GM23338 (cell line): ENCODE measurements around the gene BCL2. TPM values are rescaled to one million over a fixed set of nuclear protein-coding genes. Genes with fewer than 3 reads are reported as not detected.

Experiments used
- ATAC-seq: fragments of 200-7000 bp; cut with Tn5 transposase; 3 replicates; pipeline ENCODE4 v1.9.1; 2020
- DNase-seq: peaks from one replicate; pipeline ENCODE4 v3.0.0-alpha.2; 2015; ENCODE audit warnings: low spot score
- H2AFZ ChIP-seq: fragments of 200-600 bp; sonication (generic); 2 replicates; pipeline ENCODE4 v1.8.0; 2016; ENCODE audit warnings: antibody characterized with exemption, mild to moderate bottlenecking, moderate library complexity
- H3F3A ChIP-seq: fragments of 200-600 bp; sonication (generic); replicated peaks from 2 replicates; pipeline ENCODE4 v1.8.0; 2017; ENCODE audit warnings: antibody characterized with exemption, mixed run types, low read depth
- H3K27ac ChIP-seq: fragments of 200-600 bp; sonication (generic); 2 replicates; pipeline ENCODE4 v1.6.1; 2016; ENCODE audit warnings: low read depth
- H3K27me3 ChIP-seq: fragments of 200-600 bp; sonication (generic); 2 replicates; pipeline ENCODE4 v1.8.0; 2016; ENCODE audit warnings: mild to moderate bottlenecking, mixed run types, moderate library complexity; ENCODE audit not compliant: insufficient read depth
- H3K36me3 ChIP-seq: fragments of 200-600 bp; sonication (generic); 2 replicates; pipeline ENCODE4 v1.8.0; 2016; ENCODE audit warnings: mild to moderate bottlenecking; ENCODE audit not compliant: insufficient read depth
- H3K4me1 ChIP-seq: fragments of 200-600 bp; sonication (generic); 2 replicates; pipeline ENCODE4 v1.8.0; 2016; ENCODE audit warnings: mild to moderate bottlenecking, moderate library complexity; ENCODE audit not compliant: insufficient read depth
- H3K4me2 ChIP-seq: fragments of 200-600 bp; sonication (generic); 2 replicates; pipeline ENCODE4 v1.7.1; 2017; ENCODE audit warnings: mixed run types
- H3K4me3 ChIP-seq: fragments of 200-600 bp; sonication (generic); 2 replicates; pipeline ENCODE4 v1.6.1; 2016; ENCODE audit warnings: mixed run types
- H3K79me2 ChIP-seq: fragments of 200-600 bp; sonication (generic); replicated peaks from 2 replicates; pipeline ENCODE4 v1.8.0; 2017; ENCODE audit warnings: mild to moderate bottlenecking; ENCODE audit not compliant: insufficient read depth
- H3K9me2 ChIP-seq: fragments of 200-600 bp; sonication (generic); 2 replicates; pipeline ENCODE4 v1.8.0; 2017; ENCODE audit not compliant: insufficient read depth
- H4K20me1 ChIP-seq: fragments of 200-600 bp; sonication (generic); replicated peaks from 2 replicates; pipeline ENCODE4 v1.8.0; 2017; ENCODE audit warnings: mild to moderate bottlenecking; ENCODE audit not compliant: insufficient read depth
- H3K27ac Mint-ChIP-seq: 2 replicates; pipeline ENCODE4 v1.8.0; 2020; ENCODE audit warnings: inconsistent platforms, mild to moderate bottlenecking, moderate library complexity, mixed read lengths
- H3K27me3 Mint-ChIP-seq: 3 replicates; pipeline ENCODE4 v1.8.0; 2022; ENCODE audit warnings: low read depth, mild to moderate bottlenecking, moderate library complexity, mixed read lengths, inconsistent platforms; ENCODE audit not compliant: insufficient read depth, poor library complexity
- H3K36me3 Mint-ChIP-seq: 3 replicates; pipeline ENCODE4 v1.8.0; 2021; ENCODE audit warnings: low read depth, mild to moderate bottlenecking, inconsistent platforms, moderate library complexity, mixed read lengths
- H3K4me1 Mint-ChIP-seq: 3 replicates; pipeline ENCODE4 v1.8.0; 2020; ENCODE audit warnings: mild to moderate bottlenecking, inconsistent platforms, mixed read lengths
- H3K4me3 Mint-ChIP-seq: 3 replicates; pipeline ENCODE4 v1.8.0; 2021; ENCODE audit warnings: moderate library complexity, mild to moderate bottlenecking, inconsistent platforms, mixed read lengths
- H3K9me3 Mint-ChIP-seq: 3 replicates; pipeline ENCODE4 v1.8.0; 2020; ENCODE audit warnings: moderate library complexity, mild to moderate bottlenecking, inconsistent platforms, mixed read lengths
- CREB1 ChIP-seq: fragments of 250-450 bp; sonication (Bioruptor Pico); IDR thresholded peaks from 2 replicates; pipeline ENCODE4 v1.5.0; 2020; ENCODE audit warnings: low read depth, mild to moderate bottlenecking, moderate library complexity
- ETS1 ChIP-seq: IDR thresholded peaks from 2 replicates; pipeline ENCODE4 v1.6.1; 2016; ENCODE audit warnings: antibody characterized with exemption
- EZH2 ChIP-seq: fragments of 200-600 bp; sonication (generic); IDR thresholded peaks from one replicate; pipeline ENCODE4 v1.8.0; 2017; ENCODE audit warnings: antibody characterized with exemption, mild to moderate bottlenecking, low read depth; ENCODE audit not compliant: unreplicated experiment
- EZH2phosphoT487 ChIP-seq: fragments of 200-600 bp; sonication (generic); IDR thresholded peaks from one replicate; pipeline ENCODE4 v1.8.1; 2018; ENCODE audit warnings: antibody characterized with exemption; ENCODE audit not compliant: unreplicated experiment
- JUNB ChIP-seq: IDR thresholded peaks from one replicate; pipeline ENCODE4 v1.6.1; 2016; ENCODE audit warnings: antibody characterized with exemption; ENCODE audit not compliant: unreplicated experiment
- REST ChIP-seq: IDR thresholded peaks from one replicate; pipeline ENCODE4 v1.6.1; 2018; ENCODE audit warnings: antibody characterized with exemption; ENCODE audit not compliant: unreplicated experiment
- STAT1 ChIP-seq: IDR thresholded peaks from one replicate; pipeline ENCODE4 v1.6.1; 2016; ENCODE audit warnings: antibody characterized with exemption; ENCODE audit not compliant: unreplicated experiment
- ZNF114 ChIP-seq: fragments of 250-450 bp; sonication (Bioruptor Pico); IDR thresholded peaks from 2 replicates; pipeline ENCODE4 v1.5.0; 2020; ENCODE audit warnings: mild to moderate bottlenecking, moderate library complexity
- polyA plus RNA-seq: library from polyadenylated mRNA; unstranded; fragments of >200 nt; fragmentation: Nextera tagmentation; extraction: Ambion mirVana; gene quantifications from 2 replicates; pipeline ENCODE4 v1.2.1, GENCODE V29; 2016
- total RNA-seq: library from RNA; depleted of rRNA; stranded (reverse); fragments of >200 nt; shearing (Covaris generic); gene quantifications from 2 replicates; pipeline ENCODE4 v1.2.3, GENCODE V29; 2014

Gene BCL2
- total and polyA plus RNA-seq, 2 experiments from 2014 or later: 1.2 to 4.0 TPM

- no peaks in the 10 kb centered on the region for H3K79me2 ChIP-seq
- Mint-ChIP-seq H3K4me1 (peaks cover 23% of the 10 kb centered on the region), H3K4me3 (no peak overlapping the region), H3K9me3 (no peaks in the 10 kb centered on the region), H3K36me3 (no peaks in the 10 kb centered on the region), H3K27ac (no peak overlapping the region), H3K27me3 (no peaks in the 10 kb centered on the region)
- no peak overlapping the region for H2AFZ ChIP-seq
- no peaks in the 10 kb centered on the region for H4K20me1 ChIP-seq
- ATAC-seq (no peak), DNase-seq (no peak)
- H3K36me3 ChIP-seq: no peaks in the 10 kb centered on the region
- H3K9me2 ChIP-seq: no peaks in the 10 kb centered on the region
- H3K27me3 ChIP-seq: no peaks in the 10 kb centered on the region
- H3K4me3 ChIP-seq: no peak overlapping the region
- peaks cover 12% of the 10 kb centered on the region; the same call in 1 of the 2 replicates for H3K4me1 ChIP-seq
- TF ChIP-seq EZH2phosphoT487 (no peak), REST (no peak), EZH2 (no peak), ETS1 (no peak), ZNF114 (CRISPR knock-in tag) (no peak)
- H3K27ac ChIP-seq: no peak overlapping the region
- no peak overlapping the region for H3K4me2 ChIP-seq
- H3F3A ChIP-seq: no peaks in the 10 kb centered on the region
These were observed 144.3 kb downstream of the BCL2 start for GRCh38 chr18:63175264-63175663.

- H3K4me2 ChIP-seq: no peak overlapping the region
- H3K4me1 ChIP-seq: peaks cover 11% of the 10 kb centered on the region; the same call in 1 of the 2 replicates
- Mint-ChIP-seq H3K36me3 (no peaks in the 10 kb centered on the region), H3K27ac (no peak overlapping the region), H3K4me1 (peaks cover 16% of the 10 kb centered on the region), H3K27me3 (no peaks in the 10 kb centered on the region), H3K9me3 (no peaks in the 10 kb centered on the region), H3K4me3 (no peak overlapping the region)
- H3K27me3 ChIP-seq: no peaks in the 10 kb centered on the region
- no peaks in the 10 kb centered on the region for H3F3A ChIP-seq
- no peaks in the 10 kb centered on the region for H3K9me2 ChIP-seq
- H3K27ac ChIP-seq: no peak overlapping the region
- TF ChIP-seq STAT1 (no peak), CREB1 (CRISPR knock-in tag) (no peak), JUNB (no peak)
- H2AFZ ChIP-seq: no peak overlapping the region
- no peaks in the 10 kb centered on the region for H4K20me1 ChIP-seq
- no peaks in the 10 kb centered on the region for H3K79me2 ChIP-seq
- ATAC-seq (no peak), DNase-seq (no peak)
- H3K4me3 ChIP-seq: no peak overlapping the region
- no peaks in the 10 kb centered on the region for H3K36me3 ChIP-seq
These were observed 145.6 kb downstream of the BCL2 start for GRCh38 chr18:63173983-63174382.
